ENCODE data around the gene SLC6A3.

- no peak for TF ChIP-seq CTCF (IDR thresholded peaks at IDR 0.05)
- TF ChIP-seq FOXP1 (CRISPR knock-in tag; IDR thresholded peaks at IDR 0.05; ENCODE audit: borderline replicate concordance): no peak
- TF ChIP-seq JUN (CRISPR knock-in tag; IDR thresholded peaks at IDR 0.05): no peak
- no peak for TF ChIP-seq USF2 (CRISPR knock-in tag; IDR thresholded peaks at IDR 0.05)
- no peak for TF ChIP-seq IRF2 (CRISPR knock-in tag; IDR thresholded peaks at IDR 0.05; ENCODE audit: borderline replicate concordance, low read depth)
- no peak for TF ChIP-seq E2F4 (CRISPR knock-in tag; IDR thresholded peaks at IDR 0.05; ENCODE audit: borderline replicate concordance, low read depth)
- TF ChIP-seq FOXP4 (CRISPR knock-in tag; IDR thresholded peaks at IDR 0.05): no peak
- no peak for TF ChIP-seq FOXK1 (CRISPR knock-in tag; IDR thresholded peaks at IDR 0.05)
- TF ChIP-seq ATF2 (CRISPR knock-in tag; IDR thresholded peaks at IDR 0.05; ENCODE audit: borderline replicate concordance, low read depth): no peak
Measured at GRCh38 chr5:1483856-1484729, 38.9 kb upstream of the SLC6A3 start.
